HG02938 (cell line): ENCODE data around the gene MYDGF.

Experiments
- ATAC-seq: cut with Tn5 transposase; IDR thresholded peaks from one replicate; pipeline ENCODE4 v1.9.1; 2021; ENCODE audit warnings: mild to moderate bottlenecking, moderate library complexity; ENCODE audit not compliant: unreplicated experiment

MYDGF gene

GRCh38 chr19:4613254-4613751 lies 56.8 kb downstream of the MYDGF start:
- no peak for ATAC-seq

- no peak for ATAC-seq
Measured at GRCh38 chr19:4609878-4610511, 60.1 kb downstream of the MYDGF start.
